ENCODE measurements around the gene LRP5.

The LRP5 gene

GRCh38 chr11:68313574-68314202 lies 1.3 kb downstream of the LRP5 start:
- Histone ChIP-seq H4K8ac (ENCODE audit: low read depth, low read length) (no peak overlapping the region), H3K4me3 (ENCODE audit: low read length in 2 of 2) (peak overlapping the region; percentile 91 to 95), H2BK12ac (ENCODE audit: low read length) (no peak overlapping the region), H3K18ac (ENCODE audit: low read length) (peak overlapping the region; percentile 95), H3K23ac (ENCODE audit: low read depth, low read length, poor library complexity) (peak overlapping the region; percentile 65), H2BK15ac (ENCODE audit: low read length) (no peak overlapping the region), H3K79me1 (ENCODE audit: low read depth, low read length) (peaks cover 16% of the 10 kb centered on the region), H3K4me2 (ENCODE audit: insufficient read depth, low read length, poor library complexity, severe bottlenecking) (peak overlapping the region; percentile 89), H3K9ac (ENCODE audit: low read depth, low read length, poor library complexity) (peak overlapping the region; percentile 87), H3K14ac (ENCODE audit: low read length) (peak overlapping the region; percentile 47), H3K9me3 (replicated peaks in 1 of 2; ENCODE audit: control insufficient read depth in 2 of 2, insufficient read depth in 1 of 2, low read depth in 1 of 2, low read length in 2 of 2) (no peaks in the 10 kb centered on the region), H3K27me3 (ENCODE audit: control insufficient read depth in 3 of 3, insufficient read depth in 3 of 3, low read depth in 1 of 3, low read length in 3 of 3) (peaks cover 0 to 5% (median 0%) of the 10 kb centered on the region in 3 experiments), H3K36me3 (replicated peaks in 1 of 2; ENCODE audit: control insufficient read depth in 2 of 2, insufficient read depth in 2 of 2, low read length in 2 of 2) (no peaks in the 10 kb centered on the region), H4K91ac (ENCODE audit: low read depth, low read length, poor library complexity) (no peak overlapping the region), H2BK5ac (ENCODE audit: low read length) (no peak overlapping the region), H2AK5ac (ENCODE audit: low read depth, low read length) (peak overlapping the region; percentile 75), H2AFZ (ENCODE audit: low read length) (peak overlapping the region; percentile 83), H3K27ac (replicated peaks; ENCODE audit: low read length) (no peak overlapping the region), H2BK120ac (ENCODE audit: low read depth, low read length) (no peak overlapping the region), H3K4me1 (ENCODE audit: control insufficient read depth in 2 of 2, insufficient read depth in 1 of 2, low read depth in 1 of 2, low read length in 2 of 2) (peaks cover 12 to 13% of the 10 kb centered on the region in 2 donors), H3K4ac (ENCODE audit: low read length) (no peak overlapping the region)
- WGBS, 2 donors (ENCODE audit: extremely low coverage in 2 of 2, insufficient read length in 2 of 2, insufficient replicate concordance in 1 of 2): no CpG with 5 or more reads among the region's 19 CpGs
- no peak for DNase-seq (ENCODE audit: low spot score)

- H3K23ac ChIP-seq (ENCODE audit: low read depth, low read length, poor library complexity): peak overlapping the region; percentile 45
- no peak for DNase-seq (ENCODE audit: low spot score)
- no CpG with 5 or more reads among the region's 27 CpGs for WGBS, 2 donors (ENCODE audit: extremely low coverage in 2 of 2, insufficient read length in 2 of 2, insufficient replicate concordance in 1 of 2)
These were observed 2.1 kb downstream of the LRP5 start for GRCh38 chr11:68314203-68315170.

GRCh38 chr11:68315171-68315920 lies 3.0 kb downstream of the LRP5 start:
- H3K4me2 ChIP-seq (ENCODE audit: insufficient read depth, low read length, poor library complexity, severe bottlenecking): no peak overlapping the region
- H3K4me1 ChIP-seq (ENCODE audit: control insufficient read depth in 2 of 2, insufficient read depth in 1 of 2, low read depth in 1 of 2, low read length in 2 of 2): peaks cover 12 to 13% of the 10 kb centered on the region in 2 donors
- H3K18ac ChIP-seq (ENCODE audit: low read length): no peak overlapping the region
- DNase-seq (ENCODE audit: low spot score): no peak
- peak overlapping the region in 1 of 2 donors; percentile 95 for H3K4me3 ChIP-seq (ENCODE audit: low read length in 2 of 2)
- no peaks in the 10 kb centered on the region for H3K36me3 ChIP-seq (replicated peaks in 1 of 2; ENCODE audit: control insufficient read depth in 2 of 2, insufficient read depth in 2 of 2, low read length in 2 of 2)
- H4K91ac ChIP-seq (ENCODE audit: low read depth, low read length, poor library complexity): no peak overlapping the region
- H3K4ac ChIP-seq (ENCODE audit: low read length): no peak overlapping the region
- peak overlapping the region; percentile 16 for H3K23ac ChIP-seq (ENCODE audit: low read depth, low read length, poor library complexity)
- peak overlapping the region; percentile 15 for H2AK5ac ChIP-seq (ENCODE audit: low read depth, low read length)
- H3K27ac ChIP-seq (replicated peaks; ENCODE audit: low read length): no peak overlapping the region
- peaks cover 0 to 3% of the 10 kb centered on the region in 2 donors for H3K9me3 ChIP-seq (replicated peaks in 1 of 2; ENCODE audit: control insufficient read depth in 2 of 2, insufficient read depth in 1 of 2, low read depth in 1 of 2, low read length in 2 of 2)
- no peak overlapping the region for H3K9ac ChIP-seq (ENCODE audit: low read depth, low read length, poor library complexity)
- H2BK15ac ChIP-seq (ENCODE audit: low read length): no peak overlapping the region
- peaks cover 0 to 5% (median 0%) of the 10 kb centered on the region in 3 experiments for H3K27me3 ChIP-seq (ENCODE audit: control insufficient read depth in 3 of 3, insufficient read depth in 3 of 3, low read depth in 1 of 3, low read length in 3 of 3)
- no CpG with 5 or more reads among the region's 19 CpGs for WGBS, 2 donors (ENCODE audit: extremely low coverage in 2 of 2, insufficient read length in 2 of 2, insufficient replicate concordance in 1 of 2)
- no peak overlapping the region for H4K8ac ChIP-seq (ENCODE audit: low read depth, low read length)
- no peak overlapping the region for H2BK5ac ChIP-seq (ENCODE audit: low read length)
- peaks cover 16% of the 10 kb centered on the region for H3K79me1 ChIP-seq (ENCODE audit: low read depth, low read length)
- H2BK12ac ChIP-seq (ENCODE audit: low read length): no peak overlapping the region
- H3K14ac ChIP-seq (ENCODE audit: low read length): peak overlapping the region; percentile 3
- peak overlapping the region; percentile 83 for H2AFZ ChIP-seq (ENCODE audit: low read length)
- no peak overlapping the region for H2BK120ac ChIP-seq (ENCODE audit: low read depth, low read length)

More at GRCh38 chr11:68314203-68315170, 2.1 kb downstream of the LRP5 start:
- H3K27me3 ChIP-seq (ENCODE audit: control insufficient read depth in 3 of 3, insufficient read depth in 3 of 3, low read depth in 1 of 3, low read length in 3 of 3): peaks cover 0 to 5% (median 0%) of the 10 kb centered on the region in 3 experiments
- no peak overlapping the region for H4K91ac ChIP-seq (ENCODE audit: low read depth, low read length, poor library complexity)
- H3K4me2 ChIP-seq (ENCODE audit: insufficient read depth, low read length, poor library complexity, severe bottlenecking): peak overlapping the region; percentile 89
- no peak overlapping the region for H3K9ac ChIP-seq (ENCODE audit: low read depth, low read length, poor library complexity)
- H3K9me3 ChIP-seq (replicated peaks in 1 of 2; ENCODE audit: control insufficient read depth in 2 of 2, insufficient read depth in 1 of 2, low read depth in 1 of 2, low read length in 2 of 2): no peaks in the 10 kb centered on the region
- H3K4ac ChIP-seq (ENCODE audit: low read length): no peak overlapping the region
- H2BK12ac ChIP-seq (ENCODE audit: low read length): no peak overlapping the region
- no peak overlapping the region for H3K27ac ChIP-seq (replicated peaks; ENCODE audit: low read length)
- H3K79me1 ChIP-seq (ENCODE audit: low read depth, low read length): peaks cover 16% of the 10 kb centered on the region
- H3K18ac ChIP-seq (ENCODE audit: low read length): peak overlapping the region; percentile 16
- no peak overlapping the region for H4K8ac ChIP-seq (ENCODE audit: low read depth, low read length)
- peak overlapping the region in 1 of 2 donors; percentile 95 for H3K4me3 ChIP-seq (ENCODE audit: low read length in 2 of 2)
- no peaks in the 10 kb centered on the region for H3K36me3 ChIP-seq (replicated peaks in 1 of 2; ENCODE audit: control insufficient read depth in 2 of 2, insufficient read depth in 2 of 2, low read length in 2 of 2)
- H2AFZ ChIP-seq (ENCODE audit: low read length): peak overlapping the region; percentile 83
- H2BK120ac ChIP-seq (ENCODE audit: low read depth, low read length): no peak overlapping the region
- H2BK15ac ChIP-seq (ENCODE audit: low read length): no peak overlapping the region
- H2AK5ac ChIP-seq (ENCODE audit: low read depth, low read length): peak overlapping the region; percentile 15
- H3K4me1 ChIP-seq (ENCODE audit: control insufficient read depth in 2 of 2, insufficient read depth in 1 of 2, low read depth in 1 of 2, low read length in 2 of 2): peaks cover 12 to 13% of the 10 kb centered on the region in 2 donors
- peak overlapping the region; percentile 3 for H3K14ac ChIP-seq (ENCODE audit: low read length)
- H2BK5ac ChIP-seq (ENCODE audit: low read length): no peak overlapping the region

Measured in neuronal stem cell (in vitro differentiated cells).